ENCODE measurements around the gene HS3ST6.
"Not testable (repeated sequence)": the region's sequence is repeated elsewhere in the genome, so short reads cannot be mapped to it uniquely, and the experiment has no call there.

HS3ST6 gene

GRCh38 chr16:1877804-1878203 is 40.4 kb downstream of the HS3ST6 start:
- Histone ChIP-seq H3K27ac (no peak overlapping the region), H3K36me3 (no peaks in the 10 kb centered on the region), H3K4me3 (ENCODE audit: low read depth, low read length) (no peak overlapping the region), H3K9me3 (ENCODE audit: severe bottlenecking) (no peaks in the 10 kb centered on the region), H3K27me3 (ENCODE audit: insufficient read depth, low read depth, severe bottlenecking) (no peaks in the 10 kb centered on the region)
- TF ChIP-seq CTCF (IDR thresholded peaks at IDR 0.05; ENCODE audit: low read depth, low read length) = no peak
- no peak for DNase-seq

- H3K27me3 ChIP-seq (ENCODE audit: insufficient read depth, low read depth, severe bottlenecking) = no peaks in the 10 kb centered on the region
- H3K4me3 ChIP-seq (ENCODE audit: low read depth, low read length) = no peak overlapping the region
- H3K36me3 ChIP-seq = no peaks in the 10 kb centered on the region
- no peak for TF ChIP-seq CTCF (IDR thresholded peaks at IDR 0.05; ENCODE audit: low read depth, low read length)
- H3K9me3 ChIP-seq (ENCODE audit: severe bottlenecking) = no peaks in the 10 kb centered on the region
- no peak overlapping the region for H3K27ac ChIP-seq
- DNase-seq = no peak
These were observed 41.1 kb downstream of the HS3ST6 start for GRCh38 chr16:1877089-1877488.

GRCh38 chr16:1876468-1876867 is 41.7 kb downstream of the HS3ST6 start:
- no peak overlapping the region for H3K4me3 ChIP-seq (ENCODE audit: low read depth, low read length)
- no peaks in the 10 kb centered on the region for H3K27me3 ChIP-seq (ENCODE audit: insufficient read depth, low read depth, severe bottlenecking)

GRCh38 chr16:1876066-1876465 is 42.1 kb downstream of the HS3ST6 start:
- not testable (repeated sequence) for H3K27ac ChIP-seq; H3K9me3 ChIP-seq (ENCODE audit: severe bottlenecking); H3K27me3 ChIP-seq (ENCODE audit: insufficient read depth, low read depth, severe bottlenecking); H3K36me3 ChIP-seq; DNase-seq; H3K4me3 ChIP-seq (ENCODE audit: low read depth, low read length)

More at GRCh38 chr16:1876468-1876867, 41.7 kb downstream of the HS3ST6 start:
- Histone ChIP-seq H3K36me3 (no peaks in the 10 kb centered on the region), H3K27ac (no peak overlapping the region), H3K9me3 (ENCODE audit: severe bottlenecking) (no peaks in the 10 kb centered on the region)
- no peak for TF ChIP-seq CTCF (IDR thresholded peaks at IDR 0.05; ENCODE audit: low read depth, low read length)
- no peak for DNase-seq

GRCh38 chr16:1874854-1875253 is 43.4 kb downstream of the HS3ST6 start:
- TF ChIP-seq CTCF (IDR thresholded peaks at IDR 0.05; ENCODE audit: low read depth, low read length) = no peak
- Histone ChIP-seq H3K36me3 (no peaks in the 10 kb centered on the region), H3K9me3 (ENCODE audit: severe bottlenecking) (no peaks in the 10 kb centered on the region), H3K27me3 (ENCODE audit: insufficient read depth, low read depth, severe bottlenecking) (no peaks in the 10 kb centered on the region), H3K27ac (no peak overlapping the region), H3K4me3 (ENCODE audit: low read depth, low read length) (no peak overlapping the region)
- DNase-seq = no peak

- Histone ChIP-seq H3K27ac (no peak within 1 kb of the TSS), H3K4me3 (ENCODE audit: low read depth, low read length) (no peak within 1 kb of the TSS), H3K27me3 (ENCODE audit: insufficient read depth, low read depth, severe bottlenecking) (no peaks in the 10 kb centered on the region), H3K36me3 (no peaks in the 10 kb centered on the region), H3K9me3 (ENCODE audit: severe bottlenecking) (no peaks in the 10 kb centered on the region)
- no peak for TF ChIP-seq CTCF (IDR thresholded peaks at IDR 0.05; ENCODE audit: low read depth, low read length)
- no peak for DNase-seq
These were observed 46.1 kb downstream of the HS3ST6 start, which contains the start of gene MEIOB for GRCh38 chr16:1871974-1872635. Gene MEIOB, minus strand, starts transcription at chr16:1872164. Its CDS starts 3,989 bp downstream, at chr16:1868175.
